ENCODE data around the gene CHDH.

Gene CHDH

GRCh38 chr3:53823956-53824657, 22.1 kb downstream of the CHDH start:
- no peak for TF ChIP-seq CTCF (conservative IDR thresholded peaks at IDR 0.05; ENCODE audit: control insufficient read depth, insufficient read depth, low read depth, low read length)
- DNase-seq (ENCODE audit: low read depth) = no peak
- H3K4me3 ChIP-seq (ENCODE audit: control insufficient read depth, low read depth, low read length) = no peak overlapping the region

GRCh38 chr3:53823026-53823955, 22.9 kb downstream of the CHDH start:
- no peak for TF ChIP-seq CTCF (conservative IDR thresholded peaks at IDR 0.05; ENCODE audit: control insufficient read depth, insufficient read depth, low read depth, low read length)
- no peak overlapping the region for H3K4me3 ChIP-seq (ENCODE audit: control insufficient read depth, low read depth, low read length)
- no peak for DNase-seq (ENCODE audit: low read depth)

GRCh38 chr3:53822331-53822741, 23.9 kb downstream of the CHDH start:
- H3K4me3 ChIP-seq (ENCODE audit: control insufficient read depth, low read depth, low read length) = no peak overlapping the region
- no peak for DNase-seq (ENCODE audit: low read depth)
- TF ChIP-seq CTCF (conservative IDR thresholded peaks at IDR 0.05; ENCODE audit: control insufficient read depth, insufficient read depth, low read depth, low read length) = no peak

- DNase-seq (ENCODE audit: low read depth) = peak; percentile 6
- H3K4me3 ChIP-seq (ENCODE audit: control insufficient read depth, low read depth, low read length) = no peak overlapping the region
- no peak for TF ChIP-seq CTCF (conservative IDR thresholded peaks at IDR 0.05; ENCODE audit: control insufficient read depth, insufficient read depth, low read depth, low read length)
Measured at GRCh38 chr3:53821631-53822121, 24.5 kb downstream of the CHDH start.

- H3K4me3 ChIP-seq (ENCODE audit: control insufficient read depth, low read depth, low read length) = no peak overlapping the region
- TF ChIP-seq CTCF (conservative IDR thresholded peaks at IDR 0.05; ENCODE audit: control insufficient read depth, insufficient read depth, low read depth, low read length) = no peak
- no peak for DNase-seq (ENCODE audit: low read depth)
Measured at GRCh38 chr3:53820756-53821580, 25.3 kb downstream of the CHDH start.

- no peak overlapping the region for H3K4me3 ChIP-seq (ENCODE audit: control insufficient read depth, low read depth, low read length)
- TF ChIP-seq CTCF (conservative IDR thresholded peaks at IDR 0.05; ENCODE audit: control insufficient read depth, insufficient read depth, low read depth, low read length) = no peak
- no peak for DNase-seq (ENCODE audit: low read depth)
Measured at GRCh38 chr3:53820084-53820483, 26.1 kb downstream of the CHDH start.
